OCI-LY1 (cell line): ENCODE results near the gene NARF.

Experiments used
- H2AFZ ChIP-seq: fragments of 200-600 bp; sonication (generic), shearing (Covaris generic); 2 replicates; pipeline ENCODE4 v1.6.0; 2014; ENCODE audit warnings: antibody characterized with exemption, mild to moderate bottlenecking, low read length
- H3F3A ChIP-seq: fragments of 200-600 bp; sonication (generic), shearing (Covaris generic); 2 replicates; pipeline ENCODE4 v1.6.0; 2014; ENCODE audit warnings: mild to moderate bottlenecking, antibody characterized with exemption, low read length, moderate library complexity; ENCODE audit not compliant: insufficient read depth
- H3K27ac ChIP-seq: fragments of 200-600 bp; sonication (generic); 2 replicates; pipeline ENCODE4 v1.5.1; 2014; ENCODE audit warnings: low read length, mixed run types, mild to moderate bottlenecking, low read depth; ENCODE audit not compliant: poor library complexity, severe bottlenecking
- H3K27me3 ChIP-seq: fragments of 200-600 bp; sonication (generic); 2 replicates; pipeline ENCODE4 v1.6.0; 2014; ENCODE audit warnings: antibody characterized with exemption, mild to moderate bottlenecking, low read length, moderate library complexity; ENCODE audit not compliant: insufficient read depth
- H3K36me3 ChIP-seq: fragments of 200-600 bp; sonication (generic); 2 replicates; pipeline ENCODE4 v1.6.1; 2014; ENCODE audit warnings: mild to moderate bottlenecking, antibody characterized with exemption, low read length, moderate library complexity, mixed read lengths; ENCODE audit not compliant: insufficient read depth
- H3K4me1 ChIP-seq: fragments of 200-600 bp; sonication (generic); 2 replicates; pipeline ENCODE4 v1.5.1; 2014; ENCODE audit warnings: mild to moderate bottlenecking, low read length, moderate library complexity; ENCODE audit not compliant: insufficient read depth, severe bottlenecking
- H3K4me2 ChIP-seq: fragments of 200-600 bp; sonication (generic), shearing (Covaris generic); 2 replicates; pipeline ENCODE4 v1.6.1; 2014; ENCODE audit warnings: low read length
- H3K4me3 ChIP-seq: fragments of 200-600 bp; sonication (generic); 2 replicates; pipeline ENCODE4 v1.5.1; 2014; ENCODE audit warnings: low read length, low read depth, mild to moderate bottlenecking, mixed read lengths; ENCODE audit not compliant: poor library complexity, severe bottlenecking
- H3K79me2 ChIP-seq: fragments of 200-600 bp; shearing (Covaris generic); 2 replicates; pipeline ENCODE4 v1.6.1; 2016; ENCODE audit warnings: mixed run types, low read length, mixed read lengths; ENCODE audit not compliant: insufficient read depth
- H3K9ac ChIP-seq: fragments of 200-600 bp; sonication (generic), shearing (Covaris generic); 2 replicates; pipeline ENCODE4 v1.6.1; 2014; ENCODE audit warnings: mild to moderate bottlenecking, low read length, mixed read lengths
- H3K9me2 ChIP-seq: fragments of 200-600 bp; sonication (generic), shearing (Covaris generic); 2 replicates; pipeline ENCODE4 v1.6.1; 2014; ENCODE audit warnings: low read depth, mild to moderate bottlenecking, low read length, mixed read lengths
- H3K9me3 ChIP-seq: fragments of 200-600 bp; shearing (Covaris generic); 2 replicates; pipeline ENCODE4 v1.6.1; 2014; ENCODE audit warnings: low read length, mixed read lengths
- H4K20me1 ChIP-seq: fragments of 200-600 bp; sonication (generic), shearing (Covaris generic); 2 replicates; pipeline ENCODE4 v1.6.0; 2016; ENCODE audit warnings: mild to moderate bottlenecking, low read length; ENCODE audit not compliant: insufficient read depth
- CTCF ChIP-seq: fragments of 200-600 bp; sonication (generic), shearing (Covaris generic); IDR thresholded peaks from 2 replicates; pipeline ENCODE4 v1.5.1; 2017; ENCODE audit warnings: mild to moderate bottlenecking, antibody characterized with exemption, low read length, moderate library complexity, mixed read lengths
- EZH2 ChIP-seq: fragments of 200-600 bp; sonication (generic), shearing (Covaris generic); IDR thresholded peaks from 2 replicates; pipeline ENCODE4 v1.8.0; 2017; ENCODE audit warnings: borderline replicate concordance, mixed run types, mild to moderate bottlenecking, antibody characterized with exemption, low read length, moderate library complexity, mixed read lengths

NARF gene

GRCh38 chr17:82491196-82491530 lies 32.6 kb downstream of the NARF start:
- no peak overlapping the region for H3K4me3 ChIP-seq
- H3K4me1 ChIP-seq = peaks cover 53% of the 10 kb centered on the region
- H3F3A ChIP-seq = 0 out of 2 replicates have a peak, but pooled peaks cover 2% of the 10 kb centered on the region
- H3K9me3 ChIP-seq = no peaks in the 10 kb centered on the region
- no peak for TF ChIP-seq EZH2
- TF ChIP-seq CTCF = no peak
- no peaks in the 10 kb centered on the region for H3K9me2 ChIP-seq
- H3K4me2 ChIP-seq = no peak overlapping the region
- no peak overlapping the region for H2AFZ ChIP-seq
- H3K36me3 ChIP-seq = peaks cover 24% of the 10 kb centered on the region; the same call in 1 of the 2 replicates
- H3K79me2 ChIP-seq = no peaks in the 10 kb centered on the region
- peak overlapping the region; percentile 92 for H3K27ac ChIP-seq
- H4K20me1 ChIP-seq = no peaks in the 10 kb centered on the region
- H3K27me3 ChIP-seq = no peaks in the 10 kb centered on the region
- no peak overlapping the region; the same call in 1 of the 2 replicates for H3K9ac ChIP-seq

- Histone ChIP-seq H3K79me2 (no peaks in the 10 kb centered on the region), H3K4me2 (no peak overlapping the region), H3K4me1 (peaks cover 57% of the 10 kb centered on the region), H3K9me2 (no peaks in the 10 kb centered on the region), H2AFZ (no peak overlapping the region), H3K9ac (no peak overlapping the region), H3K27ac (peak overlapping the region; percentile 92), H3K36me3 (peaks cover 20% of the 10 kb centered on the region; the same call in 1 of the 2 replicates), H4K20me1 (no peaks in the 10 kb centered on the region), H3K27me3 (no peaks in the 10 kb centered on the region), H3F3A (0 out of 2 replicates have a peak, but pooled peaks cover 5% of the 10 kb centered on the region), H3K9me3 (no peaks in the 10 kb centered on the region), H3K4me3 (no peak overlapping the region)
- no peak for TF ChIP-seq CTCF
- no peak for TF ChIP-seq EZH2
Measured at GRCh38 chr17:82491533-82491932, 33.0 kb downstream of the NARF start.

DNA sequence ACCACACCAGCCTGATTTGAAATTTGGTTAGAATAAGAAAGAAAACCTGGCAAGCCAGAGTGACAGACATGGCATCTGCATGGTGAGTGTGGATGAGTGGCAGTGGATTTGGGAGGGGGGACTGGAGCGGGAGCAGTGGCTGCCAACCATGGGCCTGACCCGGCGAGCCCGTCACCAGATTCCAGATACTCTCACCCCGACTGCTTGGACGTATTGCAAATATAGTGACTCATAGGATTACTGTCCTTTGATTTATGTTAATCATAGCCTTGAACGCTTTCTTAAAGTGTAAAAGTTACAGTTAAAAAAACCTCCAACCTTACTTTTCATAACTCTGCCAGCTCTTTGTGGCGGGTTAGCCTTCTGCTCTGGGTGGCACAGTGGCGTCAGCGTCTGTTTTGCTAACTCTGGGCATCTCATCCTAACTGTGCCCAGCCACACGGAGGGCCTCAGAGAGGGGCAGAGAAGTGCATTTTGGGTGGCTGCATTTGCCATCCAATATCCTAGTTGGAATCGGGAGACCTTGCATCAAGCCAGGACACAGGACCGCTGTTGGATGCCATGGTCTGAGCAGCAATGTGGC lies 34.2 kb downstream of the NARF start:
- no peak overlapping the region for H3K9ac ChIP-seq
- H3K27me3 ChIP-seq = no peaks in the 10 kb centered on the region
- H3K4me2 ChIP-seq = no peak overlapping the region
- H3K9me3 ChIP-seq = no peaks in the 10 kb centered on the region
- TF ChIP-seq CTCF (no peak), EZH2 (no peak)
- no peak overlapping the region for H2AFZ ChIP-seq
- H3K27ac ChIP-seq = peak overlapping the region; percentile 54
- peaks cover 13% of the 10 kb centered on the region; the same call in 1 of the 2 replicates for H3K36me3 ChIP-seq
- H3F3A ChIP-seq = 0 out of 2 replicates have a peak, but pooled peaks cover 6% of the 10 kb centered on the region
- H4K20me1 ChIP-seq = no peaks in the 10 kb centered on the region
- H3K4me3 ChIP-seq = no peak overlapping the region
- H3K9me2 ChIP-seq = no peaks in the 10 kb centered on the region
- no peaks in the 10 kb centered on the region for H3K79me2 ChIP-seq
- H3K4me1 ChIP-seq = peaks cover 66% of the 10 kb centered on the region
